SK-N-MC (cell line): ENCODE measurements around the gene LRP5.

Source experiments
- EZH2 ChIP-seq: fragments of 200-600 bp; sonication (generic); IDR thresholded peaks from one replicate; pipeline ENCODE4 v1.6.1; 2017; ENCODE audit warnings: antibody characterized with exemption
- FOXP2 ChIP-seq: optimal IDR thresholded peaks from 2 replicates; pipeline ENCODE3; 2011; ENCODE audit warnings: mild to moderate bottlenecking, moderate library complexity; ENCODE audit not compliant: insufficient read depth; ENCODE audit errors: extremely low read length, control extremely low read depth
- POLR2AphosphoS5 ChIP-seq: IDR thresholded peaks from 2 replicates; pipeline ENCODE4 v1.6.1; 2012; ENCODE audit warnings: mild to moderate bottlenecking, low read depth, low read length, borderline replicate concordance

DNA sequence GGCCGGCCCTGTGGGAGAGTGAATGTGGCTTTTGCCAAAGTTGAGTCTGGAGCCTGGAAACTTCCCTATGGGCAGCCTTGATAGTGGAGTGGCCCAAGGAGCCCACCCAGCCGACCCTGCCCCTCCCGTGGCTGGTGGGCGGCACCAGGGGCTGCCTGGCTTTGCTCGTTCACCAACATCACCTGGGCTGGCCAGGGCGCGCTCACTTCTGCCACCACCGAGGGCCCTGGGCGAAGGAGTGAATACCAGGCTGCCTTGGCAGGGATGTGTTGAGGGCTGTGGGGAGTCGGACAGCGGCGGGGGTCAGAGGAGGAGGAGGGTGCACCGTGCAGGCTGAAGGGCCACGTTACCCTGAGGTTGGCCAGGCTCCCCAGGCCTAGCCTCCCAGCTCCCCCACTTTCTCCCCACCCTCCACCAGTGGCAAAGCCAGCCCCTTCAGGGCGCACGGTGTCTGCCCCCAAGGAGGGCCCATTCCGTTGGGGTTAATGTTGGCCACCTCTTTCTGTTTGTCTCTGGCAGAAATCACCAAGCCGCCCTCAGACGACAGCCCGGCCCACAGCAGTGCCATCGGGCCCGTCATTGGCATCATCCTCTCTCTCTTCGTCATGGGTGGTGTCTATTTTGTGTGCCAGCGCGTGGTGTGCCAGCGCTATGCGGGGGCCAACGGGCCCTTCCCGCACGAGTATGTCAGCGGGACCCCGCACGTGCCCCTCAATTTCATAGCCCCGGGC is 125.7 kb downstream of the LRP5 start:
- TF ChIP-seq POLR2AphosphoS5 (no peak), EZH2 (no peak), FOXP2 (no peak)
